Parathyroid adenoma (tissue), 2 donors: ENCODE data around the gene TNRC6C.
"Not testable (repeated sequence)": the region's sequence is repeated elsewhere in the genome, so short reads cannot be mapped to it uniquely, and the experiment has no call there.

Experiments used
- H2AFZ ChIP-seq: fragments of 300-600 bp; sonication (generic); one replicate; pipeline ENCODE4 v1.7.0; 2017; ENCODE audit warnings: antibody characterized with exemption, mild to moderate bottlenecking
- H3K27ac ChIP-seq: fragments of 300-600 bp; sonication (generic); one replicate; pipeline ENCODE4 v1.7.0; 2017
- H3K27me3 ChIP-seq: fragments of 300-600 bp; sonication (generic); one replicate; pipeline ENCODE4 v1.7.0; 2017; ENCODE audit warnings: low read length; ENCODE audit not compliant: control insufficient read depth, insufficient read depth
- H3K36me3 ChIP-seq: fragments of 300-600 bp; sonication (generic); one replicate; pipeline ENCODE4 v1.7.0; 2017; ENCODE audit warnings: low read length; ENCODE audit not compliant: control insufficient read depth, insufficient read depth
- H3K4me1 ChIP-seq: fragments of 300-600 bp; sonication (generic); one replicate; pipeline ENCODE4 v1.7.0; 2017; ENCODE audit warnings: control low read depth
- H3K4me2 ChIP-seq: fragments of 300-600 bp; sonication (generic); one replicate; pipeline ENCODE4 v1.7.0; 2017; ENCODE audit warnings: low read length
- H3K4me3 ChIP-seq: fragments of 300-600 bp; sonication (generic); one replicate; pipeline ENCODE4 v1.7.0; 2017; ENCODE audit warnings: low read depth, low read length
- H3K79me2 ChIP-seq: fragments of 300-600 bp; sonication (generic); one replicate; pipeline ENCODE4 v1.7.0; 2017; ENCODE audit warnings: control low read depth
- H3K9ac ChIP-seq: fragments of 300-600 bp; sonication (generic); one replicate; pipeline ENCODE4 v1.7.0; 2017; ENCODE audit warnings: mild to moderate bottlenecking
- H3K9me3 ChIP-seq: fragments of 300-600 bp; sonication (generic); one replicate; pipeline ENCODE4 v1.7.0; 2017; ENCODE audit warnings: low read length; ENCODE audit not compliant: control insufficient read depth
- TF ChIP-seq, protein P1 (sequence below): fragments of 300-600 bp; sonication (generic); IDR thresholded peaks from one replicate; pipeline ENCODE4 v1.7.0; 2017; ENCODE audit warnings: antibody characterized with exemption, mild to moderate bottlenecking
- donor health status: primary hyperparathyroidism.

TNRC6C gene

DNA sequence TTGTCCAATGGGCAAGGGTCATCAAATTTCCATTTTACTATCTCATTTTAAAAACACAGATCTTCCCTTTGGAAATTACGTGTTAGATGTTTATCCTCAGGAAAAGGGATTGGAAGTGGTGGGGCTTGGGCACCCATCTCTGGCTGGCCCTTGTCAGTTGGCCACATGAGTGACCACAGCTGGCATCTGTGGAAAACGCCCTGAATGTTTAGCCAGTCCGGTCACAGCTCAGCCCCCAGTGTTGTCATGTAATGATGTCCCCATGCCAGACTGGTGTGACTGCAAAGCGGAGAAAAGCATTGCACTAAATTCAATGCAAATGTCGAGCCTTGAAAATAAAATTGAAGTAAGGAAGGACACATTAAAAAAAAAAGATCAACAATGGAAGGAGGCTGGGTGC is 117.0 kb downstream of the TNRC6C start:
- Histone ChIP-seq H3K9me3 (no peaks in the 10 kb centered on the region), H3K4me3 (no peak overlapping the region), H2AFZ (no peak overlapping the region), H3K9ac (no peak overlapping the region), H3K27me3 (no peaks in the 10 kb centered on the region), H3K4me2 (no peak overlapping the region), H3K27ac (no peak overlapping the region), H3K36me3 (no peaks in the 10 kb centered on the region), H3K4me1 (no peaks in the 10 kb centered on the region), H3K79me2 (no peaks in the 10 kb centered on the region)
- TF ChIP-seq, protein P1, sequence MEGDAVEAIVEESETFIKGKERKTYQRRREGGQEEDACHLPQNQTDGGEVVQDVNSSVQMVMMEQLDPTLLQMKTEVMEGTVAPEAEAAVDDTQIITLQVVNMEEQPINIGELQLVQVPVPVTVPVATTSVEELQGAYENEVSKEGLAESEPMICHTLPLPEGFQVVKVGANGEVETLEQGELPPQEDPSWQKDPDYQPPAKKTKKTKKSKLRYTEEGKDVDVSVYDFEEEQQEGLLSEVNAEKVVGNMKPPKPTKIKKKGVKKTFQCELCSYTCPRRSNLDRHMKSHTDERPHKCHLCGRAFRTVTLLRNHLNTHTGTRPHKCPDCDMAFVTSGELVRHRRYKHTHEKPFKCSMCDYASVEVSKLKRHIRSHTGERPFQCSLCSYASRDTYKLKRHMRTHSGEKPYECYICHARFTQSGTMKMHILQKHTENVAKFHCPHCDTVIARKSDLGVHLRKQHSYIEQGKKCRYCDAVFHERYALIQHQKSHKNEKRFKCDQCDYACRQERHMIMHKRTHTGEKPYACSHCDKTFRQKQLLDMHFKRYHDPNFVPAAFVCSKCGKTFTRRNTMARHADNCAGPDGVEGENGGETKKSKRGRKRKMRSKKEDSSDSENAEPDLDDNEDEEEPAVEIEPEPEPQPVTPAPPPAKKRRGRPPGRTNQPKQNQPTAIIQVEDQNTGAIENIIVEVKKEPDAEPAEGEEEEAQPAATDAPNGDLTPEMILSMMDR, result no peak

DNA sequence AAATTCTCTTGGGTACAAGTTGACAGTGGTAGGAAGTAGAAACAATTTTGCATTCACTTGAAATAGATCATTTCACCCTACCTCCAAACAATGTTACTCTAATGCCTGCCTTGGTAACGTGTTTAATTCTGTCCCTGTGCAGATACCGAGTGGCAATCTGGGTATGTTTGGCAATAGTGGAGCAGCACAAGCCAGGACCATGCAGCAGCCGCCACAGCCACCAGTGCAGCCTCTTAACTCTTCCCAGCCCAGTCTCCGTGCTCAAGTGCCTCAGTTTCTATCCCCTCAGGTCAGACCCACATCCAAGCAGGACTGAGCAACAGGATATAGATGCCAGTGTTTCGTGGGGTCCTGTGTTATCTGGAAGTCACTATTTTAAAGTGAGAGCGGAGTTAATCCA is 120.8 kb downstream of the TNRC6C start:
- Histone ChIP-seq H3K4me2 (no peak overlapping the region), H3K4me1 (no peaks in the 10 kb centered on the region), H3K9me3 (no peaks in the 10 kb centered on the region), H2AFZ (no peak overlapping the region), H3K36me3 (no peaks in the 10 kb centered on the region), H3K27me3 (no peaks in the 10 kb centered on the region), H3K9ac (no peak overlapping the region), H3K27ac (no peak overlapping the region), H3K4me3 (no peak overlapping the region), H3K79me2 (no peaks in the 10 kb centered on the region)
- TF ChIP-seq, protein P1, result no peak

DNA sequence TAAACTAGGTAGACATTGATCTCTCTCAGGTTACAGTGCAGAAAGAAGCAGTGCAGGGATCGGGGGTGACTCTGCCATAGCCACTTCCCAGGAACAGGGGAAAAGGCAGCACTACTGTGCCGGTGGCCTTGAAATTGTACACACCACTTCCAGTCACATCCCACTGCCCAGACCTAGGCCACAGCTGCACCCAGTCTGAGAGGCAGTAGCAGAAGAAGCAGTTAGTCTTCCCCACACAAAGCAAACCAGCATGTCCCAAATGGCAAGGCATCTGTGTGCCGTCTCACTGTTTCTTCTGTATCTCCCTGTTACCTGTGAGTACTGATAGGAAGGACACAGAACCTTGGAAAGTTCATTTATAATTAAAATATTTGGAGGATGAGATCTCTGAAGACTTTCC is 123.0 kb downstream of the TNRC6C start:
- no peaks in the 10 kb centered on the region for H3K9me3 ChIP-seq
- no peak overlapping the region for H3K9ac ChIP-seq
- no peaks in the 10 kb centered on the region for H3K79me2 ChIP-seq
- H3K4me3 ChIP-seq, result no peak overlapping the region
- H2AFZ ChIP-seq, result no peak overlapping the region
- no peaks in the 10 kb centered on the region for H3K27me3 ChIP-seq
- H3K4me2 ChIP-seq, result no peak overlapping the region
- no peaks in the 10 kb centered on the region for H3K36me3 ChIP-seq
- TF ChIP-seq, protein P1, result no peak
- no peaks in the 10 kb centered on the region for H3K4me1 ChIP-seq
- H3K27ac ChIP-seq, result no peak overlapping the region

DNA sequence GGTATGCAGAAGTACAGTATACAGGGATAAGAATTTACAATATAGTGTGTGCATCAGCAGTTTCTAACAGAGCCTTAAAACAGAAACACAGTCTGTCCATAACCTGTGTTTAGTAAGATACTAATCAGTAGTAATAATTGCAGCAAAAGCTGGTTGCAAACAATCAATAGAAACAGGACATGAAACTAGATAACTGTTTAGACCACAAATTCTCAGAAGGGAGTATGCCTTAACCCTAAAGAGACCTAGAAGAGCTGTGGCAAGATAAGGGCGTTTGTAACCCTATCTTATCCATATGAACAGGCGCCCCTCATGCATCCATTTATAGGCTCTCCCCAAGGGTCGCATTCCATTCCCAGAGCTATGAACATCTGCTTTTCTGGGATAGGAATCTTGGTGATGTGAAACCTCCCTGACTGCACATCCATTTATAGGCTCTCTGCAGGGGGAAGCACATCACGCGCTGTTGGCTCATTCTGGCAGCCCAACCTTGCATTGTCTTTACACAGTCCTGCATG is 123.9 kb downstream of the TNRC6C start:
- H3K4me1 ChIP-seq, H3K9ac ChIP-seq, H3K4me2 ChIP-seq, H3K9me3 ChIP-seq, H3K27ac ChIP-seq, H3K4me3 ChIP-seq, H3K27me3 ChIP-seq, H3K36me3 ChIP-seq, H3K79me2 ChIP-seq, H2AFZ ChIP-seq: not testable (repeated sequence)

DNA sequence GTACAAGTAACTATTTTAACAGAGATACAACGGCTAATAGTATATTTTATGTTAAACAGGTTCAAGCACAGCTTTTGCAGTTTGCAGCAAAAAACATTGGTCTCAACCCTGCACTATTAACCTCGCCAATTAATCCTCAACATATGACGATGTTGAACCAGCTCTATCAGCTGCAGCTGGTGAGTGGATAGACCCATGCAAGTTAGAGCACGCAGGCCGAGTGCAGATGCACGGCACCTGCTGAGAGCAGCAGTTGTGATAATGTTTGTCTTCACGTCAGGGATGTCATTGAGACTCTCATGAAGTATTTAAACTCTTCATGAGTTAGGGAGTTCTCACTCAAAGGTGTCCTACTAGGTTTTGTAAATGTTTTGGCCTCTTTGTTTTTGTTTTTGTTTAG is 124.5 kb downstream of the TNRC6C start:
- TF ChIP-seq, protein P1, result no peak
- H3K36me3 ChIP-seq, result no peaks in the 10 kb centered on the region
- no peak overlapping the region for H2AFZ ChIP-seq
- no peak overlapping the region for H3K9ac ChIP-seq
- H3K27ac ChIP-seq, result no peak overlapping the region
- H3K27me3 ChIP-seq, result no peaks in the 10 kb centered on the region
- no peak overlapping the region for H3K4me3 ChIP-seq
- H3K4me1 ChIP-seq, result no peaks in the 10 kb centered on the region
- H3K9me3 ChIP-seq, result no peaks in the 10 kb centered on the region
- H3K79me2 ChIP-seq, result no peaks in the 10 kb centered on the region
- no peak overlapping the region for H3K4me2 ChIP-seq
